GM23338 (cell line): ENCODE results near the gene CHI3L1. TPM values are rescaled to one million over a fixed set of nuclear protein-coding genes. Genes with fewer than 3 reads are reported as not detected.

Experiments used
- ATAC-seq: fragments of 200-7000 bp; cut with Tn5 transposase; 3 replicates; pipeline ENCODE4 v1.9.1; 2020
- DNase-seq: peaks from one replicate; pipeline ENCODE4 v3.0.0-alpha.2; 2015; ENCODE audit warnings: low spot score
- H2AFZ ChIP-seq: fragments of 200-600 bp; sonication (generic); 2 replicates; pipeline ENCODE4 v1.8.0; 2016; ENCODE audit warnings: antibody characterized with exemption, mild to moderate bottlenecking, moderate library complexity
- H3F3A ChIP-seq: fragments of 200-600 bp; sonication (generic); replicated peaks from 2 replicates; pipeline ENCODE4 v1.8.0; 2017; ENCODE audit warnings: antibody characterized with exemption, mixed run types, low read depth
- H3K27ac ChIP-seq: fragments of 200-600 bp; sonication (generic); 2 replicates; pipeline ENCODE4 v1.6.1; 2016; ENCODE audit warnings: low read depth
- H3K27me3 ChIP-seq: fragments of 200-600 bp; sonication (generic); 2 replicates; pipeline ENCODE4 v1.8.0; 2016; ENCODE audit warnings: mild to moderate bottlenecking, mixed run types, moderate library complexity; ENCODE audit not compliant: insufficient read depth
- H3K36me3 ChIP-seq: fragments of 200-600 bp; sonication (generic); 2 replicates; pipeline ENCODE4 v1.8.0; 2016; ENCODE audit warnings: mild to moderate bottlenecking; ENCODE audit not compliant: insufficient read depth
- H3K4me1 ChIP-seq: fragments of 200-600 bp; sonication (generic); 2 replicates; pipeline ENCODE4 v1.8.0; 2016; ENCODE audit warnings: mild to moderate bottlenecking, moderate library complexity; ENCODE audit not compliant: insufficient read depth
- H3K4me2 ChIP-seq: fragments of 200-600 bp; sonication (generic); 2 replicates; pipeline ENCODE4 v1.7.1; 2017; ENCODE audit warnings: mixed run types
- H3K4me3 ChIP-seq: fragments of 200-600 bp; sonication (generic); 2 replicates; pipeline ENCODE4 v1.6.1; 2016; ENCODE audit warnings: mixed run types
- H3K79me2 ChIP-seq: fragments of 200-600 bp; sonication (generic); replicated peaks from 2 replicates; pipeline ENCODE4 v1.8.0; 2017; ENCODE audit warnings: mild to moderate bottlenecking; ENCODE audit not compliant: insufficient read depth
- H3K9me2 ChIP-seq: fragments of 200-600 bp; sonication (generic); 2 replicates; pipeline ENCODE4 v1.8.0; 2017; ENCODE audit not compliant: insufficient read depth
- H4K20me1 ChIP-seq: fragments of 200-600 bp; sonication (generic); replicated peaks from 2 replicates; pipeline ENCODE4 v1.8.0; 2017; ENCODE audit warnings: mild to moderate bottlenecking; ENCODE audit not compliant: insufficient read depth
- H3K27ac Mint-ChIP-seq: 2 replicates; pipeline ENCODE4 v1.8.0; 2020; ENCODE audit warnings: inconsistent platforms, mild to moderate bottlenecking, moderate library complexity, mixed read lengths
- H3K27me3 Mint-ChIP-seq: 3 replicates; pipeline ENCODE4 v1.8.0; 2022; ENCODE audit warnings: low read depth, mild to moderate bottlenecking, moderate library complexity, mixed read lengths, inconsistent platforms; ENCODE audit not compliant: insufficient read depth, poor library complexity
- H3K36me3 Mint-ChIP-seq: 3 replicates; pipeline ENCODE4 v1.8.0; 2021; ENCODE audit warnings: low read depth, mild to moderate bottlenecking, inconsistent platforms, moderate library complexity, mixed read lengths
- H3K4me1 Mint-ChIP-seq: 3 replicates; pipeline ENCODE4 v1.8.0; 2020; ENCODE audit warnings: mild to moderate bottlenecking, inconsistent platforms, mixed read lengths
- H3K4me3 Mint-ChIP-seq: 3 replicates; pipeline ENCODE4 v1.8.0; 2021; ENCODE audit warnings: moderate library complexity, mild to moderate bottlenecking, inconsistent platforms, mixed read lengths
- H3K9me3 Mint-ChIP-seq: 3 replicates; pipeline ENCODE4 v1.8.0; 2020; ENCODE audit warnings: moderate library complexity, mild to moderate bottlenecking, inconsistent platforms, mixed read lengths
- CREB1 ChIP-seq: fragments of 250-450 bp; sonication (Bioruptor Pico); IDR thresholded peaks from 2 replicates; pipeline ENCODE4 v1.5.0; 2020; ENCODE audit warnings: low read depth, mild to moderate bottlenecking, moderate library complexity
- CTCF ChIP-seq, 2 experiments: fragments of 200-600 bp in 1 of 2; sonication (generic) in 1 of 2; conservative IDR thresholded peaks; 2 replicates each; pipeline versions ENCODE4 v1.5.1 to v1.6.1; 2016 to 2017; ENCODE audit warnings: antibody characterized with exemption in 2 of 2, low read depth in 2 of 2, mild to moderate bottlenecking in 2 of 2, moderate library complexity in 1 of 2
- EZH2 ChIP-seq: fragments of 200-600 bp; sonication (generic); IDR thresholded peaks from one replicate; pipeline ENCODE4 v1.8.0; 2017; ENCODE audit warnings: antibody characterized with exemption, mild to moderate bottlenecking, low read depth; ENCODE audit not compliant: unreplicated experiment
- EZH2phosphoT487 ChIP-seq: fragments of 200-600 bp; sonication (generic); IDR thresholded peaks from one replicate; pipeline ENCODE4 v1.8.1; 2018; ENCODE audit warnings: antibody characterized with exemption; ENCODE audit not compliant: unreplicated experiment
- JUNB ChIP-seq: IDR thresholded peaks from one replicate; pipeline ENCODE4 v1.6.1; 2016; ENCODE audit warnings: antibody characterized with exemption; ENCODE audit not compliant: unreplicated experiment
- NANOG ChIP-seq: IDR thresholded peaks from 2 replicates; pipeline ENCODE4 v1.6.1; 2016; ENCODE audit warnings: antibody characterized with exemption, borderline replicate concordance
- POLR2AphosphoS5 ChIP-seq: IDR thresholded peaks from 2 replicates; pipeline ENCODE4 v1.6.1; 2016; ENCODE audit warnings: antibody characterized with exemption, low read depth
- STAT1 ChIP-seq: IDR thresholded peaks from one replicate; pipeline ENCODE4 v1.6.1; 2016; ENCODE audit warnings: antibody characterized with exemption; ENCODE audit not compliant: unreplicated experiment
- ZNF114 ChIP-seq: fragments of 250-450 bp; sonication (Bioruptor Pico); IDR thresholded peaks from 2 replicates; pipeline ENCODE4 v1.5.0; 2020; ENCODE audit warnings: mild to moderate bottlenecking, moderate library complexity
- ZNF331 ChIP-seq: fragments of 250-450 bp; sonication (Bioruptor Pico); IDR thresholded peaks from 2 replicates; pipeline ENCODE4 v1.5.0; 2020; ENCODE audit warnings: low read depth, mild to moderate bottlenecking, moderate library complexity
- polyA plus RNA-seq: library from polyadenylated mRNA; unstranded; fragments of >200 nt; fragmentation: Nextera tagmentation; extraction: Ambion mirVana; gene quantifications from 2 replicates; pipeline ENCODE4 v1.2.1, GENCODE V29; 2016
- total RNA-seq: library from RNA; depleted of rRNA; stranded (reverse); fragments of >200 nt; shearing (Covaris generic); gene quantifications from 2 replicates; pipeline ENCODE4 v1.2.3, GENCODE V29; 2014
- TF ChIP-seq, protein P1 (sequence below): IDR thresholded peaks from one replicate; pipeline ENCODE4 v1.6.1; 2018; ENCODE audit warnings: antibody characterized with exemption; ENCODE audit not compliant: unreplicated experiment
- TF ChIP-seq, protein P2 (sequence below): IDR thresholded peaks from 2 replicates; pipeline ENCODE4 v1.6.1; 2016; ENCODE audit warnings: antibody characterized with exemption

CHI3L1 gene
- total and polyA plus RNA-seq, 2 experiments from 2014 or later = 0.76 TPM; not detected in 1

DNA sequence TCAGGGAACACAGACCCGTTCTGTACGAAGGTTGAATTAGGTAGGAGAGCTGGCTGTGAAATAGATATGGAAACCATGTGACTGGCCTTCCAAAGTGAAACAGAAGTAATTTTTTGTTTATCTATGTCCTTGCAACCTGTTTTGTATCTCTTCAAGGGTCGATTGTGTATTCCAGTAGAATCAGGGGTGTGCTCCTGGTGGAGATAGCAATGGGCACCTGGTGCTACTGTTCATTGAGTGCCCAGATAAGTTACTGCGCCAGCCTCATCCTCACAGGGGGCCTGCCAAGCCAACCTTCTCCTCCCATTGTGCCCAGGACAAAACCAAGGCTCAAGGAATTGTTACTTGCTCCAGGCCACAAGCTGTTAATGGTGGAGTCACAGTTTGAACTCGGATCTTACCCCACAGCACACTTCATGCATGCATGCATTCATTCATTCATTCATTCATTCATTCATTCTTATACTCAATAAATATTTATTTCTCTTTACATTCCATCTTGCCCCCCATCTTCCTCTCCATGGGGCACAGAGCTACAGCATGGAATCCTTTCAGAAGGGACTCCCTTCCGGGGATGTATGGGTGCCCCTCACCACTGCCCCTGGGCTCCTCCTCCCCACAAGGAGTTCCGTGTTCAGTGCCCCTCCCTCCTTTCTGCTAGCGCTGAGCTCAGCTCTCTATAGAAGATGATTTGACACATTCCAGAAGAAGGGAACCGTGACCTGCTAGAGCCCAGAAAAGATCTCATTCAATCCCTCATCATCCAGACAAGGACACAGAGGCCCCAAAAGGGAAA is 34.9 kb downstream of the CHI3L1 start:
- no peak overlapping the region for H2AFZ ChIP-seq
- H3K27ac ChIP-seq = no peak overlapping the region
- H3K79me2 ChIP-seq = no peaks in the 10 kb centered on the region
- H3F3A ChIP-seq = no peaks in the 10 kb centered on the region
- peaks cover 50% of the 10 kb centered on the region for H3K4me1 ChIP-seq
- H3K9me3 Mint-ChIP-seq = no peaks in the 10 kb centered on the region
- H3K4me3 Mint-ChIP-seq = no peak overlapping the region
- ATAC-seq (no peak), DNase-seq (no peak)
- H3K4me2 ChIP-seq = no peak overlapping the region
- H3K4me3 ChIP-seq = no peak overlapping the region
- H3K9me2 ChIP-seq = no peaks in the 10 kb centered on the region
- H4K20me1 ChIP-seq = no peaks in the 10 kb centered on the region
- H3K27me3 ChIP-seq = no peaks in the 10 kb centered on the region
- TF ChIP-seq POLR2AphosphoS5 (no peak), CTCF (conservative IDR thresholded peaks at IDR 0.05; ENCODE audit: low read depth in 2 of 2) (no peak), ZNF114 (CRISPR knock-in tag) (no peak), ZNF331 (CRISPR knock-in tag) (no peak)
- H3K36me3 Mint-ChIP-seq = no peaks in the 10 kb centered on the region
- H3K4me1 Mint-ChIP-seq = peaks cover 67% of the 10 kb centered on the region
- no peak overlapping the region for H3K27ac Mint-ChIP-seq
- no peaks in the 10 kb centered on the region for H3K36me3 ChIP-seq
- peaks cover 13% of the 10 kb centered on the region for H3K27me3 Mint-ChIP-seq

DNA sequence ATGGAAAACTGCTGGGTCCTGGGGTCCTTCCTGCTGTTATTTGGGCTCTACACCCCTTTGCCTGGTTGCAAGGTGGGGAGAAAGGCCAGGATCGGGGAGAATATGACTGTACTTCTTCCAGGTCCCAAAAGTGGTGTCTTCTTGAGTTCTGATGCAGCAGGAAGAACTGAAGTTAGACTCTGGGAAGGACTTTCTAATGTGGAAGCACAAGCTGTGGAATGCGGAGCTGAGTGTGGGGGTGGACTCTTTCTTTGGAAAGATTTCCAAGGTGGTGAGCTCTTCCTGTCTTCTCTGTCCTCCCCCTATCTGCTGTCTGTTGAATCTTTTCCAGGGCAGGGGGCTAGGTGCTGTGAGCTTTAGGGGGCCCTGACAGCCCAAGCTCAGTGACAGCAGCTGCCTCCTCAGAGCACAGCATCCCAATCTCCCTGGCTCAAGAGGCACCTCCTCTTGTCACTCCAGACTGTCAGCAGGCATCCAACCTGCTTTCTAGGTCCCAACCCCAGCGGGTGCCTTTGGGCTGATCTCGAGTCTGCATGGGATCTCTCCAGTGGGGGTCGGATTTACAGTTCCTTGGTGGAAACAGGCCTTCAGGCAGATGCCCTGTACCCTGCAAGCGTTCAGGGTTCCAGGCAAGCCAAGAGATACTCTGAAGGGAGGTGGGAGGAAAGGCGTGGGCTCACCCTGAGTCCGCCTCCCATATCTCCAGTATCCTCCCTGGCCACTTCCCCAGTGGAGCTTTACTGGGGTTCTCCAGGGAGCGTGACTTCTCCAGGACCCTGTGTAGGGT is 35.8 kb downstream of the CHI3L1 start:
- H3K79me2 ChIP-seq = no peaks in the 10 kb centered on the region
- no peaks in the 10 kb centered on the region for H3K9me2 ChIP-seq
- no peak overlapping the region for H3K4me3 ChIP-seq
- no peak overlapping the region for H3K27ac ChIP-seq
- DNase-seq (no peak), ATAC-seq (no peak)
- Mint-ChIP-seq H3K36me3 (no peaks in the 10 kb centered on the region), H3K27me3 (peaks cover 15% of the 10 kb centered on the region), H3K4me1 (peaks cover 76% of the 10 kb centered on the region), H3K27ac (no peak overlapping the region), H3K4me3 (no peak overlapping the region), H3K9me3 (no peaks in the 10 kb centered on the region)
- H3K4me2 ChIP-seq = no peak overlapping the region
- H3K4me1 ChIP-seq = peaks cover 53% of the 10 kb centered on the region
- no peak overlapping the region for H2AFZ ChIP-seq
- no peaks in the 10 kb centered on the region for H3K27me3 ChIP-seq
- H3K36me3 ChIP-seq = no peaks in the 10 kb centered on the region
- H4K20me1 ChIP-seq = no peaks in the 10 kb centered on the region
- H3F3A ChIP-seq = no peaks in the 10 kb centered on the region
- TF ChIP-seq NANOG (no peak), POLR2AphosphoS5 (no peak), JUNB (no peak), ZNF331 (CRISPR knock-in tag) (no peak), EZH2phosphoT487 (no peak), ZNF114 (CRISPR knock-in tag) (no peak), EZH2 (no peak), CREB1 (CRISPR knock-in tag) (no peak), CTCF (conservative IDR thresholded peaks at IDR 0.05; ENCODE audit: low read depth in 2 of 2) (no peak), STAT1 (no peak)
- TF ChIP-seq, protein P1, sequence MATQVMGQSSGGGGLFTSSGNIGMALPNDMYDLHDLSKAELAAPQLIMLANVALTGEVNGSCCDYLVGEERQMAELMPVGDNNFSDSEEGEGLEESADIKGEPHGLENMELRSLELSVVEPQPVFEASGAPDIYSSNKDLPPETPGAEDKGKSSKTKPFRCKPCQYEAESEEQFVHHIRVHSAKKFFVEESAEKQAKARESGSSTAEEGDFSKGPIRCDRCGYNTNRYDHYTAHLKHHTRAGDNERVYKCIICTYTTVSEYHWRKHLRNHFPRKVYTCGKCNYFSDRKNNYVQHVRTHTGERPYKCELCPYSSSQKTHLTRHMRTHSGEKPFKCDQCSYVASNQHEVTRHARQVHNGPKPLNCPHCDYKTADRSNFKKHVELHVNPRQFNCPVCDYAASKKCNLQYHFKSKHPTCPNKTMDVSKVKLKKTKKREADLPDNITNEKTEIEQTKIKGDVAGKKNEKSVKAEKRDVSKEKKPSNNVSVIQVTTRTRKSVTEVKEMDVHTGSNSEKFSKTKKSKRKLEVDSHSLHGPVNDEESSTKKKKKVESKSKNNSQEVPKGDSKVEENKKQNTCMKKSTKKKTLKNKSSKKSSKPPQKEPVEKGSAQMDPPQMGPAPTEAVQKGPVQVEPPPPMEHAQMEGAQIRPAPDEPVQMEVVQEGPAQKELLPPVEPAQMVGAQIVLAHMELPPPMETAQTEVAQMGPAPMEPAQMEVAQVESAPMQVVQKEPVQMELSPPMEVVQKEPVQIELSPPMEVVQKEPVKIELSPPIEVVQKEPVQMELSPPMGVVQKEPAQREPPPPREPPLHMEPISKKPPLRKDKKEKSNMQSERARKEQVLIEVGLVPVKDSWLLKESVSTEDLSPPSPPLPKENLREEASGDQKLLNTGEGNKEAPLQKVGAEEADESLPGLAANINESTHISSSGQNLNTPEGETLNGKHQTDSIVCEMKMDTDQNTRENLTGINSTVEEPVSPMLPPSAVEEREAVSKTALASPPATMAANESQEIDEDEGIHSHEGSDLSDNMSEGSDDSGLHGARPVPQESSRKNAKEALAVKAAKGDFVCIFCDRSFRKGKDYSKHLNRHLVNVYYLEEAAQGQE = no peak
- TF ChIP-seq, protein P2, sequence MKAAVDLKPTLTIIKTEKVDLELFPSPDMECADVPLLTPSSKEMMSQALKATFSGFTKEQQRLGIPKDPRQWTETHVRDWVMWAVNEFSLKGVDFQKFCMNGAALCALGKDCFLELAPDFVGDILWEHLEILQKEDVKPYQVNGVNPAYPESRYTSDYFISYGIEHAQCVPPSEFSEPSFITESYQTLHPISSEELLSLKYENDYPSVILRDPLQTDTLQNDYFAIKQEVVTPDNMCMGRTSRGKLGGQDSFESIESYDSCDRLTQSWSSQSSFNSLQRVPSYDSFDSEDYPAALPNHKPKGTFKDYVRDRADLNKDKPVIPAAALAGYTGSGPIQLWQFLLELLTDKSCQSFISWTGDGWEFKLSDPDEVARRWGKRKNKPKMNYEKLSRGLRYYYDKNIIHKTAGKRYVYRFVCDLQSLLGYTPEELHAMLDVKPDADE = no peak
